PC-9 (cell line): ENCODE data around the gene MED7. TPM values are rescaled to one million over a fixed set of nuclear protein-coding genes. Genes with fewer than 3 reads are reported as not detected.

Experiments used
- BruUV-seq: library from RNA; stranded (reverse); fragments of 400-500 nt; replicated peaks from 2 replicates; lab custom pipeline; 2021; lab: Mats Ljungman, UMichigan
- CTCF ChIA-PET: fragments of 300-600 bp; sonication (Branson Sonifier 250); formaldehyde crosslinking; loops from one replicate; lab custom pipeline; 2022; ENCODE audit warnings: antibody characterized with exemption; lab: Charles Lee
- POLR2A ChIA-PET: fragments of 300-600 bp; sonication (Branson Sonifier 250); formaldehyde crosslinking; loops from one replicate; lab custom pipeline; 2022; ENCODE audit warnings: antibody characterized with exemption; ENCODE audit not compliant: unreplicated experiment; lab: Charles Lee
- DNase-seq, 2 experiments: peaks; one replicate each; pipeline versions ENCODE4 v3.0.0 to v3.0.0-alpha.2; 2015 to 2022; ENCODE audit warnings: mixed read lengths in 1 of 2
- H2AFZ ChIP-seq: fragments of 200-600 bp; sonication (generic); 2 replicates; pipeline ENCODE4 v1.8.1; 2017; ENCODE audit warnings: antibody characterized with exemption
- H3F3A ChIP-seq: fragments of 200-600 bp; sonication (generic); 2 replicates; pipeline ENCODE4 v1.8.1; 2017; ENCODE audit warnings: antibody characterized with exemption, mild to moderate bottlenecking, low read depth; ENCODE audit not compliant: insufficient read depth
- H3K27ac ChIP-seq: fragments of 200-600 bp; sonication (generic); 2 replicates; pipeline ENCODE4 v1.6.1; 2016; ENCODE audit warnings: mixed run types
- H3K27me3 ChIP-seq: fragments of 200-600 bp; sonication (generic); 2 replicates; pipeline ENCODE4 v1.6.1; 2016; ENCODE audit warnings: low read depth, mixed run types; ENCODE audit not compliant: insufficient read depth
- H3K36me3 ChIP-seq: fragments of 200-600 bp; sonication (generic); 2 replicates; pipeline ENCODE4 v1.6.1; 2016; ENCODE audit warnings: low read depth, mixed run types
- H3K4me1 ChIP-seq: fragments of 200-600 bp; sonication (generic); replicated peaks from 2 replicates; pipeline ENCODE4 v1.6.1; 2016; ENCODE audit warnings: mixed run types; ENCODE audit not compliant: insufficient read depth
- H3K4me2 ChIP-seq: fragments of 200-600 bp; sonication (generic); 2 replicates; pipeline ENCODE4 v1.6.1; 2017; ENCODE audit warnings: mixed run types
- H3K4me3 ChIP-seq: fragments of 200-600 bp; sonication (generic); 2 replicates; pipeline ENCODE4 v1.6.1; 2016; ENCODE audit warnings: mixed run types
- H3K79me2 ChIP-seq: fragments of 200-600 bp; sonication (generic); 2 replicates; pipeline ENCODE4 v1.6.1; 2017; ENCODE audit warnings: low read depth, mixed run types
- H3K9me2 ChIP-seq: fragments of 200-600 bp; sonication (generic); 2 replicates; pipeline ENCODE4 v1.8.1; 2017; ENCODE audit warnings: mild to moderate bottlenecking; ENCODE audit not compliant: insufficient read depth
- H3K9me3 ChIP-seq: fragments of 200-600 bp; sonication (generic); 2 replicates; pipeline ENCODE4 v1.8.1; 2016; ENCODE audit warnings: low read depth; ENCODE audit not compliant: insufficient read depth
- H4K20me1 ChIP-seq: fragments of 200-600 bp; sonication (generic); 2 replicates; pipeline ENCODE4 v1.8.1; 2017; ENCODE audit not compliant: insufficient read depth
- CTCF ChIP-seq: fragments of 200-600 bp; sonication (generic); conservative IDR thresholded peaks from 2 replicates; pipeline ENCODE4 v1.6.1; 2017; ENCODE audit warnings: mixed run types, antibody characterized with exemption, mild to moderate bottlenecking, moderate library complexity
- EZH2 ChIP-seq: fragments of 200-600 bp; sonication (generic); IDR thresholded peaks from 2 replicates; pipeline ENCODE4 v1.8.0; 2017; ENCODE audit warnings: antibody characterized with exemption, low read depth
- intact Hi-C: fragments of 100-400 bp; cut with micrococcal nuclease; formaldehyde crosslinking; loops from one replicate; pipeline ENCODE4 v1.10.0; 2022; ENCODE audit not compliant: unreplicated experiment
- total RNA-seq: library from RNA; stranded (reverse); gene quantifications from 2 replicates; pipeline ENCODE4 v1.2.3, GENCODE V29; 2021

Gene MED7
- total RNA-seq, 1 experiment from 2014 or later: 11.8 TPM

GRCh38 chr5:157155297-157155696, 12.6 kb upstream of the MED7 start:
- H3K4me1 ChIP-seq: no peaks in the 10 kb centered on the region
- no peaks in the 10 kb centered on the region for H3K36me3 ChIP-seq
- intact Hi-C loops: no loop called here
- H2AFZ ChIP-seq: no peak overlapping the region
- no peaks in the 10 kb centered on the region for H3K9me3 ChIP-seq
- CTCF ChIA-PET: interaction anchor here (0.5 to 0.6 kb wide), 2 partner anchors 463 to 586 kb away, joined by 3 to 5 read pairs; no protein-coding TSS in a partner anchor
- H3K9me2 ChIP-seq: no peaks in the 10 kb centered on the region
- H4K20me1 ChIP-seq: no peaks in the 10 kb centered on the region
- BruUV-seq: no TSS peak
- no peak for TF ChIP-seq EZH2
- TF ChIP-seq CTCF: no peak
- no peaks in the 10 kb centered on the region for H3F3A ChIP-seq
- H3K27me3 ChIP-seq: peaks cover 64% of the 10 kb centered on the region
- H3K79me2 ChIP-seq: no peaks in the 10 kb centered on the region
- H3K4me3 ChIP-seq: no peak overlapping the region
- H3K4me2 ChIP-seq: no peak overlapping the region
- DNase-seq: no peak
- H3K27ac ChIP-seq: no peak overlapping the region
- POLR2A ChIA-PET: interaction anchor here (0.6 kb wide), 1 partner anchor 12 kb away, joined by 3 read pairs; the partner anchor contains the start of gene MED7

- no peaks in the 10 kb centered on the region for H3F3A ChIP-seq
- H3K4me3 ChIP-seq: no peak overlapping the region
- CTCF ChIA-PET: no interaction called here
- BruUV-seq: no TSS peak
- no peaks in the 10 kb centered on the region for H3K36me3 ChIP-seq
- POLR2A ChIA-PET: no interaction called here
- no peak overlapping the region for H3K27ac ChIP-seq
- peaks cover 40% of the 10 kb centered on the region for H3K27me3 ChIP-seq
- TF ChIP-seq CTCF (no peak), EZH2 (no peak)
- H2AFZ ChIP-seq: no peak overlapping the region
- no peak overlapping the region for H3K4me2 ChIP-seq
- no peaks in the 10 kb centered on the region for H3K9me3 ChIP-seq
- intact Hi-C loops: no loop called here
- H4K20me1 ChIP-seq: no peaks in the 10 kb centered on the region
- DNase-seq: no peak
- no peaks in the 10 kb centered on the region for H3K9me2 ChIP-seq
- H3K79me2 ChIP-seq: no peaks in the 10 kb centered on the region
- H3K4me1 ChIP-seq: no peaks in the 10 kb centered on the region
Observed at GRCh38 chr5:157150995-157151394, 8.3 kb upstream of the MED7 start.

- no peaks in the 10 kb centered on the region for H3K36me3 ChIP-seq
- H3F3A ChIP-seq: no peaks in the 10 kb centered on the region
- no TSS peak for BruUV-seq
- intact Hi-C loops: loop anchor here (5.0 to 10.0 kb wide), 4 partner anchors 116 to 1986 kb away; partner anchors contain the start of gene CYFIP2
- peaks cover under 1% of the 10 kb centered on the region; the same call in 1 of the 2 replicates for H3K4me1 ChIP-seq
- H3K79me2 ChIP-seq: no peaks in the 10 kb centered on the region
- no peaks in the 10 kb centered on the region for H3K9me2 ChIP-seq
- H4K20me1 ChIP-seq: no peaks in the 10 kb centered on the region
- ChIA-PET CTCF (no interaction called here), POLR2A (no interaction called here)
- no peak overlapping the region for H3K27ac ChIP-seq
- TF ChIP-seq CTCF: peak; percentile 90
- no peak for TF ChIP-seq EZH2
- no peaks in the 10 kb centered on the region for H3K9me3 ChIP-seq
- peaks cover 27% of the 10 kb centered on the region for H3K27me3 ChIP-seq
- H3K4me2 ChIP-seq: no peak overlapping the region
- no peak overlapping the region for H2AFZ ChIP-seq
- DNase-seq: peak in 1 of 2 experiments; percentile 54
- H3K4me3 ChIP-seq: no peak overlapping the region
Observed at GRCh38 chr5:157148734-157149615, 6.3 kb upstream of the MED7 start.
